Measurements from ENCODE around the gene HTR7. TPM values are rescaled to one million over a fixed set of nuclear protein-coding genes. Genes with fewer than 3 reads are reported as not detected.
"Not testable (repeated sequence)": the region's sequence is repeated elsewhere in the genome, so short reads cannot be mapped to it uniquely, and the experiment has no call there.

Gene HTR7
- total RNA-seq, 4 donors from 2014 or later: 0.19 to 2.0 (median 0.61) TPM

DNA sequence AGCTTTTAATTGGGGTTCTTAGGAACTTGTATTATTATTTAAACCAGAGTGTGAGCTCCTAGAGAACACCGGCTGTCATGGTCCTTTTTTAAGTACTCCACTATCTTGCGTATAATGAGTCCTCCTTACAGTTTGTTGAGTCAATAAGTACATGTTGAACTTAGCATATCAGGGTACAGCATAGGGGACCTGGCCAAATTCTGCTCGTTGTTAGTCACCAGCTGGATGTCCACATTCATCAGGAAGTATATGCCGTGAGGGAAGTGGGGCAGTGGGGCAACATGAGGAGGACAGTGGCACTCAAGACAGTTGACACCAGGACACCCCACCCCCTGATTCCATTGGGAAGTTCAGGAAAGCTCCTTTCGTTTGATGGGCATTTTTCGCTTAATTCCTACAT, 30.5 kb upstream of the HTR7 start:
- TF ChIP-seq, protein P1, sequence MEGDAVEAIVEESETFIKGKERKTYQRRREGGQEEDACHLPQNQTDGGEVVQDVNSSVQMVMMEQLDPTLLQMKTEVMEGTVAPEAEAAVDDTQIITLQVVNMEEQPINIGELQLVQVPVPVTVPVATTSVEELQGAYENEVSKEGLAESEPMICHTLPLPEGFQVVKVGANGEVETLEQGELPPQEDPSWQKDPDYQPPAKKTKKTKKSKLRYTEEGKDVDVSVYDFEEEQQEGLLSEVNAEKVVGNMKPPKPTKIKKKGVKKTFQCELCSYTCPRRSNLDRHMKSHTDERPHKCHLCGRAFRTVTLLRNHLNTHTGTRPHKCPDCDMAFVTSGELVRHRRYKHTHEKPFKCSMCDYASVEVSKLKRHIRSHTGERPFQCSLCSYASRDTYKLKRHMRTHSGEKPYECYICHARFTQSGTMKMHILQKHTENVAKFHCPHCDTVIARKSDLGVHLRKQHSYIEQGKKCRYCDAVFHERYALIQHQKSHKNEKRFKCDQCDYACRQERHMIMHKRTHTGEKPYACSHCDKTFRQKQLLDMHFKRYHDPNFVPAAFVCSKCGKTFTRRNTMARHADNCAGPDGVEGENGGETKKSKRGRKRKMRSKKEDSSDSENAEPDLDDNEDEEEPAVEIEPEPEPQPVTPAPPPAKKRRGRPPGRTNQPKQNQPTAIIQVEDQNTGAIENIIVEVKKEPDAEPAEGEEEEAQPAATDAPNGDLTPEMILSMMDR (IDR thresholded peaks at IDR 0.05): no peak
- ATAC-seq (ENCODE audit: low FRiP score) (no peak), DNase-seq (ENCODE audit: low spot score) (no peak)

GRCh38 chr10:90887555-90887954, 29.7 kb upstream of the HTR7 start:
- ATAC-seq (ENCODE audit: low FRiP score) (no peak), DNase-seq (ENCODE audit: low spot score) (no peak)
- TF ChIP-seq, protein P1 (IDR thresholded peaks at IDR 0.05): no peak

- DNase-seq (ENCODE audit: low spot score): no peak
- ATAC-seq (ENCODE audit: low FRiP score): no peak
- TF ChIP-seq, protein P1 (IDR thresholded peaks at IDR 0.05): no peak
These were observed 27.3 kb upstream of the HTR7 start for GRCh38 chr10:90885176-90885575.

DNA sequence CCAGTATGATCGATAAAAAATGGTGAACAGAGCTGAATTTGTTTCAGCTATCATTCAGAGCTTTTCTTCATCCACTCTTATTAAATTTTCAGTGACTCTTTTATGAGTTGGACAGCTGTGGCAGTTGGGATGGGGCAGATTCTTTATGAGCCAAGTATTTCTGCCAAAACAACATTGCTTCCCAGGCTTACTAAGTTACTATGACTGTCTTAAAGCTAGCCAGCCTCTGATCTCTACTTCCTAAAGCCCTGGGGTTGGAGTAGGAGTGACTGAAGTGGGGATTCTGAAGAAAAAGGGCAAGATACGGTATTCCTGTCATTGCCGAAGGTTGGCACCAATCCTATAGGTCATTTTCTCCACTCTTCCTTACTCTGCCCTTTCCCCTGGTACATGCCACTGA, 26.6 kb upstream of the HTR7 start:
- ATAC-seq (ENCODE audit: low FRiP score) (no peak), DNase-seq (ENCODE audit: low spot score) (no peak)
- TF ChIP-seq, protein P1 (IDR thresholded peaks at IDR 0.05): no peak

DNA sequence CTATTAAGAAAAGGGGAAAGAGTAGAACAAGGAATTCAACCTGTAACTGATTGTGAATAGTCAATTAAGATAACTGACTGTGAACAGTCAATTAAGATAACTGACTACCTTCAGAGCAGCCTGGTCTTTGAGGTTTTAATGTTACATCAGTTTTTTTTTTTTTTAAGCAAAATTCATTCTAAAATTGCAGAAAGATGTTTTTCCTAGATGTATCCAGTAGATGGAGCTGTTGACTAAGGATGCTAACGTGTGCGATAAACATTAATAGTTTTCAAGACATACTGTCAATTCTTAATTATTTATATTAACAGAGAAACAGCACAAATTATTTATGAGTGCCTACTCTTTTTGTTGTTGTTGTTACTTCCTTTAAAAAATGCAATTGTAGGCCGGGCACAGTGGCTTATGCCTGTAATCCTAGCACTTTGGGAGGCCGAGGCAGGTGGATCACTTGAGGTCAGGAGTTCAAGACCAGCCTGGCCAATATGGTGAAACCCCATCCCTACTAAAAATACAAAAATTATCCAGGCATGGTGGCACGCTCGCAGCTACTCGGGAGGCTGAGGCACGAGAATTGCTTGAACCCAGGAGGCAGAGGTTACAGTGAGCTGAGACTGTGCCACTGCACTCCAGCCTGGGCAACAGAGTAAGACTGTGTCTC, 22.4 kb upstream of the HTR7 start:
- ATAC-seq (ENCODE audit: low FRiP score); DNase-seq (ENCODE audit: low spot score): not testable (repeated sequence)

DNA sequence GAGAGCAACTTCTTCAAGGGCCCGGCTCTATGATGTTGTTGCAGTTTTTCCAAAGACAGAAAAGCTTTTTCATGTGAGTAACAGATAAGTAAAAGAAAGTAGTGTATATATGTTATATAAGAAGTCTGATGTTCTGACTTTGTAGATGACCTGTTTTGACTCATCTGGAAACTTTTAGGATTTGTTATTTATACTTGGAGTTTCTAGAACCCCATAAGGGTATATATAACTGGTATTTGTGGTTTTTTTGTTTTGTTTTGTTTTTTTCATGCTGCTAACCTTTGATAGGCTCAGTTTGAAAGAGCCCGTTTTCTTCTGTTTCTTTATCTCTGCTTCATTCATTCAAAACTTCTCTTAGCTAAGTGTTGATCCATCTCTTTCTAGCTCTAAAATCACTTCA, 21.2 kb upstream of the HTR7 start:
- DNase-seq (ENCODE audit: low spot score) (no peak), ATAC-seq (ENCODE audit: low FRiP score) (no peak)
- TF ChIP-seq, protein P1 (IDR thresholded peaks at IDR 0.05): no peak

- no peak for DNase-seq (ENCODE audit: low spot score)
- no peak for ATAC-seq (ENCODE audit: low FRiP score)
- TF ChIP-seq, protein P1 (IDR thresholded peaks at IDR 0.05): no peak
These were observed 14.8 kb upstream of the HTR7 start for GRCh38 chr10:90872648-90873020.

Measured in omental fat pad (tissue), 4 donors.